MCF 10A (cell line): ENCODE measurements around the gene UCP3. TPM values are rescaled to one million over a fixed set of nuclear protein-coding genes. Genes with fewer than 3 reads are reported as not detected.

Experiments
- BruUV-seq: library from RNA; stranded (reverse); fragments of 400-500 nt; replicated peaks from 2 replicates; lab custom pipeline; 2021; lab: Mats Ljungman, UMichigan
- CTCF ChIA-PET: fragments of 300-600 bp; sonication (Branson Sonifier 250); formaldehyde crosslinking; extraction: SDS; loops from one replicate; lab custom pipeline; 2021; ENCODE audit warnings: antibody characterized with exemption, inconsistent platforms; lab: Yijun Ruan, JAX
- POLR2A ChIA-PET: fragments of 300-600, 350-650 bp; sonication (Branson Sonifier 250); formaldehyde crosslinking; extraction: SDS; loops from one replicate; lab custom pipeline; 2020; ENCODE audit warnings: antibody characterized with exemption, inconsistent platforms; lab: Yijun Ruan, JAX
- DNase-seq: peaks from one replicate; pipeline ENCODE4 v3.0.0-alpha.2; 2018; ENCODE audit not compliant: unreplicated experiment
- H3K27ac Mint-ChIP-seq: one replicate; pipeline ENCODE4 v1.8.0; 2022; ENCODE audit warnings: mild to moderate bottlenecking, low read depth, mixed read lengths; ENCODE audit not compliant: unreplicated experiment
- H3K27me3 Mint-ChIP-seq: one replicate; pipeline ENCODE4 v1.8.0; 2022; ENCODE audit warnings: mixed read lengths; ENCODE audit not compliant: insufficient read depth, unreplicated experiment
- H3K36me3 Mint-ChIP-seq: one replicate; pipeline ENCODE4 v1.8.0; 2022; ENCODE audit warnings: mild to moderate bottlenecking, moderate library complexity, mixed read lengths; ENCODE audit not compliant: insufficient read depth, unreplicated experiment
- H3K4me1 Mint-ChIP-seq: one replicate; pipeline ENCODE4 v1.8.0; 2022; ENCODE audit warnings: mixed read lengths; ENCODE audit not compliant: insufficient read depth, unreplicated experiment
- H3K4me3 Mint-ChIP-seq: one replicate; pipeline ENCODE4 v1.8.0; 2022; ENCODE audit warnings: mild to moderate bottlenecking, moderate library complexity, mixed read lengths; ENCODE audit not compliant: unreplicated experiment
- H3K9me3 Mint-ChIP-seq: one replicate; pipeline ENCODE4 v1.8.0; 2022; ENCODE audit warnings: mixed read lengths; ENCODE audit not compliant: unreplicated experiment
- CTCF ChIP-seq: fragments of 200-600 bp; IDR thresholded peaks from one replicate; pipeline ENCODE4 v1.8.0; 2022; ENCODE audit warnings: antibody characterized with exemption, mild to moderate bottlenecking; ENCODE audit not compliant: unreplicated experiment
- intact Hi-C: fragments of 100-400 bp; cut with micrococcal nuclease; formaldehyde crosslinking; loops from 2 replicates; pipeline ENCODE4 v1.14.1; 2022
- total RNA-seq: library from RNA; stranded (reverse); gene quantifications from 2 replicates; pipeline ENCODE4 v1.2.3, GENCODE V29; 2022

Gene UCP3
- total RNA-seq, 1 experiment from 2014 or later, result 1.5 TPM

- POLR2A ChIA-PET, result interaction anchor here (0.5 to 0.7 kb wide), 2 partner anchors 176 to 184 kb away, joined by 3 to 4 read pairs; no protein-coding TSS in a partner anchor
- no peak overlapping the region for H3K4me3 Mint-ChIP-seq
- no peaks in the 10 kb centered on the region for H3K9me3 Mint-ChIP-seq
- H3K27me3 Mint-ChIP-seq, result no peaks in the 10 kb centered on the region
- no peaks in the 10 kb centered on the region for H3K36me3 Mint-ChIP-seq
- CTCF ChIA-PET, result no interaction called here
- H3K27ac Mint-ChIP-seq, result no peak overlapping the region
- no peak for TF ChIP-seq CTCF
- peaks cover 11% of the 10 kb centered on the region for H3K4me1 Mint-ChIP-seq
- no TSS peak for BruUV-seq
- no peak for DNase-seq
- intact Hi-C loops, result no loop called here
These were observed 38.7 kb downstream of the UCP3 start for GRCh38 chr11:73969991-73970800.

DNA sequence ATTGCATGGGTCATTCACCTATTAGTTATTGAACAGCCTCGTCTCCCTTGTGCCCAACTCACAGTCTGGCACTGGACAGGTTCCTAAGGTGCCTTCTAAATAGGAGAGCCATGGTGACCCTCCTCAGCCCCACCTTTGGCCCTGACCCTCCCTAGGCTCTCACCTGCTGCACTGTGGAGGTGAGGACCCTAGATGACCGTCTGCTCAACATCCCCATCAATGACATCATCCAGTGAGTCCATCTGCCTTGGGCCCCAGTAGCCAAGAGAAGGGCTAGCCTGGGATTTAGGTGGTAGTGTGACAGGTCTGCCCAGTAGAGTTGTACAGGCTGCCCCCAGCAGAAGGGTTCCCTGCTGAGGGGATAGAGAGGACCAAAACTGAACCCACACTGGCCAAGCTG is 39.8 kb downstream of the UCP3 start:
- Mint-ChIP-seq H3K27ac (no peak overlapping the region), H3K36me3 (no peaks in the 10 kb centered on the region), H3K9me3 (no peaks in the 10 kb centered on the region), H3K27me3 (peaks cover 4% of the 10 kb centered on the region), H3K4me1 (peaks cover 14% of the 10 kb centered on the region), H3K4me3 (no peak overlapping the region)
- ChIA-PET CTCF (interaction anchor here (0.5 kb wide), 1 partner anchor 164 kb away, joined by 3 read pairs; no protein-coding TSS in a partner anchor), POLR2A (no interaction called here)
- TF ChIP-seq CTCF, result no peak
- intact Hi-C loops, result no loop called here
- no TSS peak for BruUV-seq
- no peak for DNase-seq

GRCh38 chr11:73968356-73968966 is 40.4 kb downstream of the UCP3 start:
- DNase-seq, result no peak
- Mint-ChIP-seq H3K27ac (no peak overlapping the region), H3K9me3 (no peaks in the 10 kb centered on the region), H3K4me1 (peaks cover 10% of the 10 kb centered on the region), H3K4me3 (no peak overlapping the region), H3K27me3 (peaks cover 8% of the 10 kb centered on the region), H3K36me3 (no peaks in the 10 kb centered on the region)
- no TSS peak for BruUV-seq
- intact Hi-C loops, result no loop called here
- CTCF ChIA-PET, result no interaction called here
- POLR2A ChIA-PET, result no interaction called here
- TF ChIP-seq CTCF, result no peak

DNA sequence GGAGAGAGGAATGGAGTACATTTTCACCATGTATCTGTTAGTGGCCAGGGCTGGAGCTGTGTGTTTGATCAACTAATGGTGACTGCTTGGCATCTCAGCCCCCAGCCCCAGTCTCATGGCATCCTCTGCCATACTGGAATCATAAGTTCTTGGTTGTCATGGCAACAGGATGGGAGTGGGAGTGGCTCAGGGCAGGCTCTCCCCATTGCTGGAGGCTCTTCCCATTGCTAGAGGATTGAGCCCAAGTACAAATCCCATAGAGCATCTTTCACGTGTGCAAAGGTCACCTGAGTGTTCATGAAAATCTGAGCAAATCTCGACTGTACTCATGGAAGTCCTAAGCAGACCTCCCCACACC is 43.1 kb downstream of the UCP3 start:
- Mint-ChIP-seq H3K4me1 (peaks cover 7% of the 10 kb centered on the region), H3K4me3 (no peak overlapping the region), H3K27ac (no peak overlapping the region), H3K27me3 (peaks cover 8% of the 10 kb centered on the region), H3K36me3 (no peaks in the 10 kb centered on the region), H3K9me3 (no peaks in the 10 kb centered on the region)
- DNase-seq, result no peak
- CTCF ChIA-PET, result interaction anchor here (0.6 to 0.9 kb wide), 3 partner anchors 93 to 484 kb away, joined by 3 read pairs; no protein-coding TSS in a partner anchor
- no TSS peak for BruUV-seq
- intact Hi-C loops, result loop anchor here (2.0 kb wide), 1 partner anchor 125 kb away; no protein-coding TSS in a partner anchor
- TF ChIP-seq CTCF, result no peak
- POLR2A ChIA-PET, result no interaction called here
